Natural killer cell treated with Interleukin-12 subunit alpha and Interleukin-12 subunit beta and Interleukin-15 and Interleukin-18, amount 100 ng/mL, for 72 hours (primary cell): ENCODE results near the gene PTPRU. TPM values are rescaled to one million over a fixed set of nuclear protein-coding genes. Genes with fewer than 3 reads are reported as not detected.
"Not testable (repeated sequence)": the region's sequence is repeated elsewhere in the genome, so short reads cannot be mapped to it uniquely, and the experiment has no call there.

Experiments
- ATAC-seq, 2 donors: fragments of 150-1000 bp; cut with Tn5 transposase in 1 of 2; sonication (Bioruptor Pico), chemical (Tn5 transposase) in 1 of 2; 2 replicates each; pipeline ENCODE4 v1.10.0; 2021
- DNase-seq: peaks from one replicate; pipeline ENCODE4 v3.0.0; 2022; ENCODE audit warnings: low spot score
- H3K27ac Mint-ChIP-seq, 2 donors: 1 replicate in 1 of 2; 2 replicates in 1 of 2; pipeline ENCODE4 v1.8.0; 2022; ENCODE audit warnings: mixed read lengths in 2 of 2, mild to moderate bottlenecking in 1 of 2, moderate library complexity in 1 of 2
- H3K27me3 Mint-ChIP-seq, 2 donors: 1 replicate in 1 of 2; 2 replicates in 1 of 2; pipeline ENCODE4 v1.8.0; 2022; ENCODE audit warnings: mixed read lengths in 2 of 2
- H3K36me3 Mint-ChIP-seq: one replicate; pipeline ENCODE4 v1.8.0; 2022; ENCODE audit warnings: mixed read lengths
- H3K4me1 Mint-ChIP-seq, 2 donors: 1 replicate in 1 of 2; 2 replicates in 1 of 2; pipeline ENCODE4 v1.8.0; 2022; ENCODE audit warnings: low read depth in 2 of 2, mixed read lengths in 2 of 2, mild to moderate bottlenecking in 1 of 2
- H3K4me3 Mint-ChIP-seq: one replicate; pipeline ENCODE4 v1.8.0; 2022; ENCODE audit warnings: mixed read lengths
- H3K9me3 Mint-ChIP-seq: 2 replicates; pipeline ENCODE4 v1.8.0; 2022; ENCODE audit warnings: mixed read lengths
- total RNA-seq, 2 donors: library from RNA; stranded (reverse); gene quantifications; one replicate each; pipeline ENCODE4 v1.2.3, GENCODE V29; 2022

PTPRU gene
- total RNA-seq, 2 donors from 2014 or later: 1.3 to 1.4 TPM

- H3K27me3 Mint-ChIP-seq: no peaks in the 10 kb centered on the region
- no peaks in the 10 kb centered on the region for H3K4me1 Mint-ChIP-seq
- no peaks in the 10 kb centered on the region for H3K36me3 Mint-ChIP-seq
- no peaks in the 10 kb centered on the region for H3K9me3 Mint-ChIP-seq
- ATAC-seq: peak; percentile 25 to 52
- no peak overlapping the region for H3K27ac Mint-ChIP-seq
- no peak for DNase-seq
- H3K4me3 Mint-ChIP-seq: no peak overlapping the region
Measured at GRCh38 chr1:29306471-29307140, 70.3 kb downstream of the PTPRU start.

GRCh38 chr1:29309075-29309474 lies 72.8 kb downstream of the PTPRU start:
- DNase-seq: no peak

GRCh38 chr1:29309621-29310020 lies 73.3 kb downstream of the PTPRU start:
- no peak for ATAC-seq
- Mint-ChIP-seq H3K27me3 (no peaks in the 10 kb centered on the region), H3K9me3 (no peaks in the 10 kb centered on the region), H3K36me3 (no peaks in the 10 kb centered on the region), H3K27ac (no peak overlapping the region), H3K4me3 (no peak overlapping the region), H3K4me1 (no peaks in the 10 kb centered on the region)
- DNase-seq: no peak

More at GRCh38 chr1:29309075-29309474, 72.8 kb downstream of the PTPRU start:
- no peaks in the 10 kb centered on the region for H3K4me1 Mint-ChIP-seq
- H3K27ac Mint-ChIP-seq: no peak overlapping the region
- H3K27me3 Mint-ChIP-seq: no peaks in the 10 kb centered on the region
- H3K36me3 Mint-ChIP-seq: no peaks in the 10 kb centered on the region
- no peak for ATAC-seq
- H3K4me3 Mint-ChIP-seq: no peak overlapping the region
- no peaks in the 10 kb centered on the region for H3K9me3 Mint-ChIP-seq

GRCh38 chr1:29310616-29311180 lies 74.4 kb downstream of the PTPRU start:
- no peaks in the 10 kb centered on the region for H3K27me3 Mint-ChIP-seq
- no peak for ATAC-seq
- no peaks in the 10 kb centered on the region for H3K36me3 Mint-ChIP-seq
- H3K27ac Mint-ChIP-seq: no peak overlapping the region
- H3K4me3 Mint-ChIP-seq: no peak overlapping the region
- no peak for DNase-seq
- H3K4me1 Mint-ChIP-seq: no peaks in the 10 kb centered on the region
- H3K9me3 Mint-ChIP-seq: no peaks in the 10 kb centered on the region

- no peaks in the 10 kb centered on the region for H3K9me3 Mint-ChIP-seq
- DNase-seq (no peak), ATAC-seq (peak in 1 of 2 donors; percentile 11)
- H3K27me3 Mint-ChIP-seq: no peaks in the 10 kb centered on the region
- no peak overlapping the region for H3K27ac Mint-ChIP-seq
- no peak overlapping the region for H3K4me3 Mint-ChIP-seq
- H3K36me3 Mint-ChIP-seq: no peaks in the 10 kb centered on the region
- no peaks in the 10 kb centered on the region for H3K4me1 Mint-ChIP-seq
Measured at GRCh38 chr1:29311352-29312030, 75.2 kb downstream of the PTPRU start.

- Mint-ChIP-seq H3K27me3 (no peaks in the 10 kb centered on the region), H3K36me3 (no peaks in the 10 kb centered on the region), H3K27ac (no peak overlapping the region), H3K4me1 (no peaks in the 10 kb centered on the region), H3K4me3 (no peak overlapping the region), H3K9me3 (no peaks in the 10 kb centered on the region)
- ATAC-seq (no peak), DNase-seq (no peak)
Measured at GRCh38 chr1:29312469-29313461, 76.4 kb downstream of the PTPRU start.

- not testable (repeated sequence) for H3K27me3 Mint-ChIP-seq, H3K4me1 Mint-ChIP-seq, DNase-seq, H3K36me3 Mint-ChIP-seq, ATAC-seq, H3K4me3 Mint-ChIP-seq, H3K27ac Mint-ChIP-seq, H3K9me3 Mint-ChIP-seq
Measured at GRCh38 chr1:29314685-29315084, 78.4 kb downstream of the PTPRU start.

GRCh38 chr1:29315262-29315661 lies 78.9 kb downstream of the PTPRU start:
- Mint-ChIP-seq H3K27me3 (no peaks in the 10 kb centered on the region), H3K36me3 (no peaks in the 10 kb centered on the region), H3K4me3 (no peak overlapping the region), H3K4me1 (no peaks in the 10 kb centered on the region), H3K9me3 (no peaks in the 10 kb centered on the region), H3K27ac (no peak overlapping the region)
- DNase-seq: no peak
- no peak for ATAC-seq

- Mint-ChIP-seq H3K27ac (no peak overlapping the region), H3K36me3 (no peaks in the 10 kb centered on the region), H3K4me3 (no peak overlapping the region), H3K27me3 (no peaks in the 10 kb centered on the region), H3K4me1 (no peaks in the 10 kb centered on the region), H3K9me3 (no peaks in the 10 kb centered on the region)
- no peak for ATAC-seq
- DNase-seq: no peak
Measured at GRCh38 chr1:29315876-29316275, 79.6 kb downstream of the PTPRU start.

GRCh38 chr1:29317063-29317915 lies 81.0 kb downstream of the PTPRU start:
- Mint-ChIP-seq H3K36me3 (no peaks in the 10 kb centered on the region), H3K27me3 (no peaks in the 10 kb centered on the region), H3K27ac (no peak overlapping the region), H3K4me1 (no peaks in the 10 kb centered on the region), H3K9me3 (no peaks in the 10 kb centered on the region), H3K4me3 (no peak overlapping the region)
- no peak for DNase-seq
- ATAC-seq: no peak

GRCh38 chr1:29317916-29318530 lies 81.7 kb downstream of the PTPRU start:
- Mint-ChIP-seq H3K27me3 (no peaks in the 10 kb centered on the region), H3K9me3 (no peaks in the 10 kb centered on the region), H3K27ac (no peak overlapping the region), H3K4me1 (no peaks in the 10 kb centered on the region), H3K4me3 (no peak overlapping the region), H3K36me3 (no peaks in the 10 kb centered on the region)
- DNase-seq (no peak), ATAC-seq (no peak)

GRCh38 chr1:29318724-29319123 lies 82.4 kb downstream of the PTPRU start:
- no peak for DNase-seq

More at GRCh38 chr1:29318724-29319123, 82.4 kb downstream of the PTPRU start:
- ATAC-seq: no peak
- Mint-ChIP-seq H3K27ac (no peak overlapping the region), H3K4me3 (no peak overlapping the region), H3K4me1 (no peaks in the 10 kb centered on the region), H3K9me3 (no peaks in the 10 kb centered on the region), H3K36me3 (no peaks in the 10 kb centered on the region), H3K27me3 (no peaks in the 10 kb centered on the region)
